Measurements from ENCODE around the gene PIK3CD. TPM values are rescaled to one million over a fixed set of nuclear protein-coding genes. Genes with fewer than 3 reads are reported as not detected.

The PIK3CD gene
- total RNA-seq, 1 donor, result 14.1 TPM

DNA sequence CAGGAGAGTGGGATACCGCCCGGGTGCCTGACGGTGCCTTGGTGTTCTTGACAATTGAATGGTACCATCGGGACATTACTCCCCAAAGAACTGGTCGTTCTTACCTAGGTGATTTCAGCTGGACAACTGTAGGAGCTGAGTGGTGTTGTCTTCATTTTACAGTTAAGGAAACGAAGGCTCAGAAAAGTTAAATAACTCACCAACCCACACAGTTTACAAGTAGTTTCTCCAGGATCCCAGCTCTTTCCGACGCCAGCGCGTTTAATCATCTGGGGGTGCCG, 1.6 kb downstream of the PIK3CD start:
- H3K9me3 ChIP-seq (ENCODE audit: low read depth, low read length), result no peaks in the 10 kb centered on the region
- H3K4me3 ChIP-seq (ENCODE audit: insufficient read depth, low read length), result no peak overlapping the region
- no peaks in the 10 kb centered on the region for H3K36me3 ChIP-seq (ENCODE audit: insufficient read depth, low read length)
- H2AFZ ChIP-seq (ENCODE audit: low read length), result no peak overlapping the region
- no peaks in the 10 kb centered on the region for H4K20me1 ChIP-seq (ENCODE audit: insufficient read depth, low read length)
- no peak overlapping the region for H3K27ac ChIP-seq (ENCODE audit: low read depth, low read length)
- TF ChIP-seq, protein P1, sequence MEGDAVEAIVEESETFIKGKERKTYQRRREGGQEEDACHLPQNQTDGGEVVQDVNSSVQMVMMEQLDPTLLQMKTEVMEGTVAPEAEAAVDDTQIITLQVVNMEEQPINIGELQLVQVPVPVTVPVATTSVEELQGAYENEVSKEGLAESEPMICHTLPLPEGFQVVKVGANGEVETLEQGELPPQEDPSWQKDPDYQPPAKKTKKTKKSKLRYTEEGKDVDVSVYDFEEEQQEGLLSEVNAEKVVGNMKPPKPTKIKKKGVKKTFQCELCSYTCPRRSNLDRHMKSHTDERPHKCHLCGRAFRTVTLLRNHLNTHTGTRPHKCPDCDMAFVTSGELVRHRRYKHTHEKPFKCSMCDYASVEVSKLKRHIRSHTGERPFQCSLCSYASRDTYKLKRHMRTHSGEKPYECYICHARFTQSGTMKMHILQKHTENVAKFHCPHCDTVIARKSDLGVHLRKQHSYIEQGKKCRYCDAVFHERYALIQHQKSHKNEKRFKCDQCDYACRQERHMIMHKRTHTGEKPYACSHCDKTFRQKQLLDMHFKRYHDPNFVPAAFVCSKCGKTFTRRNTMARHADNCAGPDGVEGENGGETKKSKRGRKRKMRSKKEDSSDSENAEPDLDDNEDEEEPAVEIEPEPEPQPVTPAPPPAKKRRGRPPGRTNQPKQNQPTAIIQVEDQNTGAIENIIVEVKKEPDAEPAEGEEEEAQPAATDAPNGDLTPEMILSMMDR (IDR thresholded peaks at IDR 0.05; ENCODE audit: extremely low read depth, low read depth, low read length), result no peak
- H3K4me1 ChIP-seq (ENCODE audit: insufficient read depth, low read length), result peaks cover 4% of the 10 kb centered on the region
- peaks cover 27% of the 10 kb centered on the region for H3K27me3 ChIP-seq (ENCODE audit: insufficient read depth, low read length)
- no peak for DNase-seq (ENCODE audit: insufficient read length, low spot score, missing footprints)
- no peak overlapping the region for H3K4me2 ChIP-seq (ENCODE audit: insufficient read depth, low read length)
- H3K79me2 ChIP-seq (ENCODE audit: insufficient read depth, low read length), result no peaks in the 10 kb centered on the region

DNA sequence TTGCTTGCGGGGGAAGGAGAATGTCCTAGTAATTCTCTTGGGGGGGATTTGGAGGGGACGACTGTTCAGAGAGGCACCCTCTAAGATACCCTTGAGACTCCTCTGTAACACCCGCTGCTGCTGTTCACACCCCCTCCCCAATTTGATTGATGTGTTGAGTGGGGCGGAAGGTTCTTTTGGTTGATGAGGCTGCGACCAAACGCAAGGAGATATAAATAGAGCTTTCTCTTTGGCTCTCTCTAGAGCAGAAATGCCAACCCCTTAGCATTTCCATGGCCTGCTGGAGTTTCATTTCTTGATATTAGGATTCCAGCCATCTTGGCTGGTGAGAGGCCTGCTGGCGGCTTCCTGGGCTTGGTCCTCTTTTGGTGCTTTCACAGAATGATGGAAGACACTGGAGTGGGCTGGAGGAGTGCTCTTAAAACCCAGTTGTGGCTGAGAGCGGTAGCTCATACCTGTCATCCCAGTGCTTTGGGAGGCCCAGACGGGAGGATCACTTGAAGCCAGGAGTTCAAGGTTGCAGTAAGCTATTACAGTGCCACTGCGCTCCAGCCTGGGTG, 2.0 kb downstream of the PIK3CD start:
- TF ChIP-seq, protein P1 (IDR thresholded peaks at IDR 0.05; ENCODE audit: extremely low read depth, low read depth, low read length), result no peak
- Histone ChIP-seq H2AFZ (ENCODE audit: low read length) (no peak overlapping the region), H3K4me2 (ENCODE audit: insufficient read depth, low read length) (no peak overlapping the region), H3K27me3 (ENCODE audit: insufficient read depth, low read length) (peaks cover 27% of the 10 kb centered on the region), H3K36me3 (ENCODE audit: insufficient read depth, low read length) (no peaks in the 10 kb centered on the region), H3K27ac (ENCODE audit: low read depth, low read length) (no peak overlapping the region), H3K9me3 (ENCODE audit: low read depth, low read length) (no peaks in the 10 kb centered on the region), H3K4me3 (ENCODE audit: insufficient read depth, low read length) (no peak overlapping the region), H3K79me2 (ENCODE audit: insufficient read depth, low read length) (no peaks in the 10 kb centered on the region), H4K20me1 (ENCODE audit: insufficient read depth, low read length) (no peaks in the 10 kb centered on the region), H3K4me1 (ENCODE audit: insufficient read depth, low read length) (peaks cover 4% of the 10 kb centered on the region)
- DNase-seq (ENCODE audit: insufficient read length, low spot score, missing footprints), result peak; percentile 55

DNA sequence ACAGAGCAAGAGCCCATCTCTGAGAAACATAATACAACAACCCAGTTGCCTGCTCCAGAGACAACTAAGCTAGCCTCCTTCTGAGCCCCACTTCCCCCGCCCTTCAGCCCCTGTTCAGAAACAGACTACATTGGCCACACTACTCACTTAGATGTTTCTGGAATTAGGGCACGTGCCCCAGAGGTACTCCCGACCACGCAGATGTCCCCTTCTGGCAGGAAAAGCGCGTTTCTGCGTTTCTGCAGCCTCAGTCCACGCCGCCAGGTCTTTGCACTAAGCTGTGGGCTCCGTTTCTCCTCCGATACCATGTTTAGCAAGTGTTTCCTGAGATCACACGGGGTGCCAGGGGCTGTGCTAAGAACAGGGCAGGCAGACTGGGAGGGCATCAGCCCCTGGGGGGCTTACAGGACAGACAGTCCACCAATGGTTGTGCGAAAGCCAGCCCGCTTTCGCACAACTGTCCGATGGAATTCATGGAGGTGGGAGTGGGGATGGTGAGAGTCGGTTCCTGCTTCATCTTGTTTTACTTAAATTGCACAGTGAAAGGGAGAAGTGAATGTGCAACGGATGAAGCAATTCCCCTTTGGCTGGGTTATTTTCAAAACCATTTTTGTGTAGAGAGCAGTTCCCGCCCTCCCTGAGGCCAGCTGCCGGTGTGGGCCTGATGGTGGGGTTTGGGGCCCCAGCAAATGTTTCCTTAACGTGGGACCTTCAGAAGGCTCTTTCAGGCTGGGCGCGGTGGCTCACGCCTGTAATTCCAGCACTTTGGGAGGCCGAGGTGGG, 2.7 kb downstream of the PIK3CD start:
- H3K36me3 ChIP-seq (ENCODE audit: insufficient read depth, low read length), result no peaks in the 10 kb centered on the region
- no peak overlapping the region for H2AFZ ChIP-seq (ENCODE audit: low read length)
- no peak overlapping the region for H3K27ac ChIP-seq (ENCODE audit: low read depth, low read length)
- no peak overlapping the region for H3K4me2 ChIP-seq (ENCODE audit: insufficient read depth, low read length)
- no peaks in the 10 kb centered on the region for H4K20me1 ChIP-seq (ENCODE audit: insufficient read depth, low read length)
- H3K9me3 ChIP-seq (ENCODE audit: low read depth, low read length), result no peaks in the 10 kb centered on the region
- H3K4me3 ChIP-seq (ENCODE audit: insufficient read depth, low read length), result no peak overlapping the region
- peak; percentile 59 for DNase-seq (ENCODE audit: insufficient read length, low spot score, missing footprints)
- peaks cover 7% of the 10 kb centered on the region for H3K4me1 ChIP-seq (ENCODE audit: insufficient read depth, low read length)
- H3K79me2 ChIP-seq (ENCODE audit: insufficient read depth, low read length), result no peaks in the 10 kb centered on the region
- H3K27me3 ChIP-seq (ENCODE audit: insufficient read depth, low read length), result peaks cover 27% of the 10 kb centered on the region
- TF ChIP-seq, protein P1 (IDR thresholded peaks at IDR 0.05; ENCODE audit: extremely low read depth, low read depth, low read length), result no peak

DNA sequence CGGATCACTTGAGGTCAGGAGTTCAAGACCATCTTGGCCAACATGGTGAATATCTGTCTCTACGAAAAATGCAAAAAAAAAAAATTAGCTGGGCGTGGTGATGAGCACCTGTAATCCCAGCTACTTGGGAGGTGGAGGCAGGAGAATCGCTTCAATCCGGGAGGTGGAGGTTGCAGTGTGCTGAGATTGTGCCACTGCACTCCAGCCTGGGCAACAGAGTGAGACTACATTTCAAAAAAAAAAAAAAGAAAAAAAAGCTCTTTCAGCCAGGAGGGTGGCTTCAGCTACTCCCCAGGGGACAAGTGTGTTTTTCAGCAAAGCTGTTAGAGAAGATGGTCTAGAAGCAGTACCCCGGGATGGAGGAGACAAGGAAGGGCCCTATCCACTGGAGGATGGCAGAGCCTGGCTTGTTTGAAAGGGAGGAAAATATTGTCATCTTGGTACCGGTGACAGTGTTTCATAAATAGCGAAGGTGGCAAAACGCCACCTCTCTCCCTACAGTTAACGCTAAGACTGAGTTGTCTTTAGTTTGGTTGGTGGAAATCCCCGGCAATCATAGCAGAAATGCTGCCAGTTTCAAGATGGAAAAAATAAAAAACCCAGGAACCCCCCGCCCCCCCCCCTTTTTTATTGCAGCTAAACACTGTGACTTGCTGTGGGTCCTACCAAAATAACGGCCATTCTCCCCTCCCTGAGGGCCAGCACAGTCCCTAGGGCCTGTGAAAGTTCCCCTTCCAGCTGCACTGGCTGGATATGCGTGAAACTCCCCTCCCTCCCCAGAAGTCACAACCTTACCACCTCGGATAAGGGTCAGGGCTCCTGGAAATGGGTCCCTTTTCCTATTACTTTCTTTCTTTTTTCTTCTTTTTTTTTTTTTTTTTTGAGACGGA, 3.5 kb downstream of the PIK3CD start:
- Histone ChIP-seq H3K79me2 (ENCODE audit: insufficient read depth, low read length) (no peaks in the 10 kb centered on the region), H3K9me3 (ENCODE audit: low read depth, low read length) (no peaks in the 10 kb centered on the region), H3K27ac (ENCODE audit: low read depth, low read length) (no peak overlapping the region), H3K36me3 (ENCODE audit: insufficient read depth, low read length) (no peaks in the 10 kb centered on the region), H3K4me1 (ENCODE audit: insufficient read depth, low read length) (peaks cover 13% of the 10 kb centered on the region), H2AFZ (ENCODE audit: low read length) (no peak overlapping the region), H3K27me3 (ENCODE audit: insufficient read depth, low read length) (peaks cover 27% of the 10 kb centered on the region), H3K4me2 (ENCODE audit: insufficient read depth, low read length) (no peak overlapping the region), H4K20me1 (ENCODE audit: insufficient read depth, low read length) (no peaks in the 10 kb centered on the region), H3K4me3 (ENCODE audit: insufficient read depth, low read length) (no peak overlapping the region)
- DNase-seq (ENCODE audit: insufficient read length, low spot score, missing footprints), result peak; percentile 81
- TF ChIP-seq, protein P1 (IDR thresholded peaks at IDR 0.05; ENCODE audit: extremely low read depth, low read depth, low read length), result no peak

Measured in osteoblast (primary cell).